Thyroid gland (tissue), 4 donors: ENCODE results near the gene SLC35E1.

ENCODE experiments used
- POLR2A ChIP-seq, 2 donors: fragments of 450-650 bp; IDR thresholded peaks; one replicate each; pipeline ENCODE4 v1.6.1; 2017; ENCODE audit warnings: antibody characterized with exemption in 2 of 2, mild to moderate bottlenecking in 2 of 2, moderate library complexity in 1 of 2
- TF ChIP-seq, protein P1 (sequence below), 6 experiments: fragments of 200-600 bp in 3 of 6; fragments of 450-650 bp in 3 of 6; sonication (generic) in 3 of 6; IDR thresholded peaks; one replicate each; pipeline ENCODE4 v1.5.1; 2016 to 2019; ENCODE audit warnings: antibody characterized with exemption in 6 of 6, mild to moderate bottlenecking in 2 of 6, inconsistent platforms in 1 of 6, moderate library complexity in 1 of 6

DNA sequence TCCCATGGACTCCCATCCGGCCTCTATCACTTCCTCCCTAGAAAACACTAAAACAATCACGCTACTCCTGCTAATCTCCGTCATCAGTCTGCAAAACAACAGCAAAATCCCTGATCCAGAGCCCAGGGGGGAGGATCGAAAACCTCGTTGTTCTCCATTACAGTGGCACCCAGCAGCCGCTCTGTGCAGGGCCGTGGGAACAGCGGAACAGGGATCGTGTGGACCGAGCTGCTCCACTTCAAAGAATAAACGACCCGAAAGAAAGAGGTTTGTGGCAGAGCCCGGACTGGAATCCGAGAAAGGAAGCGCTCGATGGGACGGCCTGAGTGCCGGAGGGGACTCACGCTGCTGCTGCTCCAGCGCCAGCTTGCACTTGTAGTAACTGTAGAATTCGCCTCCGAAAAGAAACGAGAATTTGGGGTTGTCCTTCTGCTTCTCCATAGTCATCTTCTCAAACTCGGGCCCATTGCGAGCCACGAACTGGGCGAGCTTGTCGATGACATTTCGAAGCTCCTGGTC, 30.6 kb downstream of the SLC35E1 start:
- TF ChIP-seq, protein P1, sequence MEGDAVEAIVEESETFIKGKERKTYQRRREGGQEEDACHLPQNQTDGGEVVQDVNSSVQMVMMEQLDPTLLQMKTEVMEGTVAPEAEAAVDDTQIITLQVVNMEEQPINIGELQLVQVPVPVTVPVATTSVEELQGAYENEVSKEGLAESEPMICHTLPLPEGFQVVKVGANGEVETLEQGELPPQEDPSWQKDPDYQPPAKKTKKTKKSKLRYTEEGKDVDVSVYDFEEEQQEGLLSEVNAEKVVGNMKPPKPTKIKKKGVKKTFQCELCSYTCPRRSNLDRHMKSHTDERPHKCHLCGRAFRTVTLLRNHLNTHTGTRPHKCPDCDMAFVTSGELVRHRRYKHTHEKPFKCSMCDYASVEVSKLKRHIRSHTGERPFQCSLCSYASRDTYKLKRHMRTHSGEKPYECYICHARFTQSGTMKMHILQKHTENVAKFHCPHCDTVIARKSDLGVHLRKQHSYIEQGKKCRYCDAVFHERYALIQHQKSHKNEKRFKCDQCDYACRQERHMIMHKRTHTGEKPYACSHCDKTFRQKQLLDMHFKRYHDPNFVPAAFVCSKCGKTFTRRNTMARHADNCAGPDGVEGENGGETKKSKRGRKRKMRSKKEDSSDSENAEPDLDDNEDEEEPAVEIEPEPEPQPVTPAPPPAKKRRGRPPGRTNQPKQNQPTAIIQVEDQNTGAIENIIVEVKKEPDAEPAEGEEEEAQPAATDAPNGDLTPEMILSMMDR (IDR thresholded peaks at IDR 0.05): no peak
- no peak for TF ChIP-seq POLR2A (IDR thresholded peaks at IDR 0.05)
